Measurements from ENCODE around the gene GYG1. TPM values are rescaled to one million over a fixed set of nuclear protein-coding genes. Genes with fewer than 3 reads are reported as not detected.

Gene GYG1
- polyA plus RNA-seq, 1 donor: 31.7 TPM

DNA sequence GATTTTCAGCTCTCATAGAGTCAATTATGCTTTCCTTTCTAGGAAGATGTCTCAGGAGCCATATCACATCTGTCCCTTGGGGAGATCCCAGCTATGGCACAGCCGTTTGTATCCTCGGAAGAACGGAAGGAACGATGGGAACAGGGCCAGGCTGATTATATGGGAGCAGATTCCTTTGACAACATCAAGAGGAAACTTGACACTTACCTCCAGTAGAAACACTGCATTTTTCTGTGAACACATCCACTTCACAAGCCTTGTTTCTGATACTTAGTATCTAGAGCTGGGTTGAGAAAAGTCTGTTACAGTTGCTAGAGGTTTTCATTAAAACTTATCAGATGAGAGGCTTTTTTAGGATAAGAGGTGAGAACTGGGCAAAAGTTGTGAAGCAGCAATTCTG is 35.4 kb downstream of the GYG1 start:
- DNase-seq: no peak
- no peaks in the 10 kb centered on the region for H3K27me3 ChIP-seq (ENCODE audit: control insufficient read depth, insufficient read depth, low read length)
- H3K36me3 ChIP-seq (ENCODE audit: control insufficient read depth, insufficient read depth, low read length): peaks cover 32% of the 10 kb centered on the region
- no peaks in the 10 kb centered on the region for H3K9me3 ChIP-seq (ENCODE audit: control insufficient read depth, low read depth, low read length)
- H3K27ac ChIP-seq (ENCODE audit: low read length): no peak overlapping the region
- no peaks in the 10 kb centered on the region for H3K4me1 ChIP-seq (ENCODE audit: control insufficient read depth, insufficient read depth, low read length)
- no CpG with 5 or more reads among the region's 4 CpGs for WGBS (ENCODE audit: insufficient coverage, low lambda C conversion rate)
- H3K4me3 ChIP-seq (ENCODE audit: low read length): no peak overlapping the region

DNA sequence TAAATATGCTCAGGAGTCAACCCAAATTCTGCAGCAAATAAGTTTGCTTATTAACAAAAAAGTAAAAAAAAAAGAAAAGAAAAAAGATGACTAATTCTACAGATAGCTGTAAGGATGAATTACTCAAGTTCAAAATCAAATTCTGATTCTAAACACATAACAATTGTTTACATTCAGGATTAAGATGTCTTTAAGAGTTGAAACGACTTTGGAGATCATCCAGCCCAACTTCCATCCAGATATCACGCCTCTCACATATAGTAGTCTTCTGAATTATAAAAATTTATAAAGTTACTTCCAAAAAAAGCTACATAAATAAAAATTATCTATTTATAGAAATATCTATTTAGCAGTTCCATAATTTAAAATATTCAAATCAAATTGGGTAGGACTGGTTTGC is 39.8 kb downstream of the GYG1 start:
- no peaks in the 10 kb centered on the region for H3K4me1 ChIP-seq (ENCODE audit: control insufficient read depth, insufficient read depth, low read length)
- no peak overlapping the region for H3K27ac ChIP-seq (ENCODE audit: low read length)
- H3K4me3 ChIP-seq (ENCODE audit: low read length): no peak overlapping the region
- H3K27me3 ChIP-seq (ENCODE audit: control insufficient read depth, insufficient read depth, low read length): no peaks in the 10 kb centered on the region
- WGBS (ENCODE audit: insufficient coverage, low lambda C conversion rate): no CpG with 5 or more reads among the region's 2 CpGs
- H3K9me3 ChIP-seq (ENCODE audit: control insufficient read depth, low read depth, low read length): no peaks in the 10 kb centered on the region
- H3K36me3 ChIP-seq (ENCODE audit: control insufficient read depth, insufficient read depth, low read length): peaks cover 15% of the 10 kb centered on the region
- no peak for DNase-seq

DNA sequence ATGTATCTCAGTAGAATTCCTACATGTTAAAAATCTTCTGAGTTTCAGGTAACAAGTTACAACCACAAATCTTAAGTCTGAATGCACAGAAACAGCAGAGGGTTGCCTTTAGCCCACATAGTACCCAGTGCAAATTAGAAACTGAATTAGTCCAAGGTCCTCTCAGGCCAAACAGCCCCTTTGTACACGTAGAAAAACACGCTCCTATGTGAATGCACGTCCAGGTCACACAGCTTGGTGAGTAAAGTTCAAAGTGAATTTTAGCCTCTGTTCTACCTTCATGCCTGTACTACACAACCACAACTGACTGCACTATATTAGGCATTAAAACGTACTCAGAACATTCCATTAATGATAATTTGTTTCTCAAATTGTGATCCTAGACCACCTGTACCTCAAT is 46.3 kb downstream of the GYG1 start:
- no peaks in the 10 kb centered on the region for H3K27me3 ChIP-seq (ENCODE audit: control insufficient read depth, insufficient read depth, low read length)
- peak; percentile 26 to 55 for DNase-seq
- no CpG with 5 or more reads among the region's 4 CpGs for WGBS (ENCODE audit: insufficient coverage, low lambda C conversion rate)
- no peak overlapping the region for H3K27ac ChIP-seq (ENCODE audit: low read length)
- peaks cover 13% of the 10 kb centered on the region for H3K36me3 ChIP-seq (ENCODE audit: control insufficient read depth, insufficient read depth, low read length)
- no peaks in the 10 kb centered on the region for H3K4me1 ChIP-seq (ENCODE audit: control insufficient read depth, insufficient read depth, low read length)
- H3K9me3 ChIP-seq (ENCODE audit: control insufficient read depth, low read depth, low read length): no peaks in the 10 kb centered on the region
- H3K4me3 ChIP-seq (ENCODE audit: low read length): no peak overlapping the region

DNA sequence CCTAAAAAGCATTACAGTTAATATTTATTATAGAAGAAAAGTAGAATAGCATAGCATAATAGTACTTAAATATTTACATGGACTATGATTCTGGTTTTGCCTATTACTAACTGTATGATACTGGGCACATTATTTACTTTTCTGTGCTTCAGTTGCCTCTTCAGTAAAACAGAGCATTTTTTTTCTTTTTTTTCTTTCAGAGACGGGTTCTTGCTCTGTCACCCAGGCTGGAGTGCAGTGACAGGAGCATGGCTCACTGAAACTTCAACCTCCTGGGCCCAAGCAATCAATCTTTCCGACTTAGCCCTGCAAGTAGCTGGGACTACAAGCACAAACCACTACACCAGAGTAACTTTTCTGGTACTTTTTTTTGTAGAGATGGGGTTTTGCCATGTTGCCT is 47.0 kb downstream of the GYG1 start:
- H3K4me3 ChIP-seq (ENCODE audit: low read length): no peak overlapping the region
- no peaks in the 10 kb centered on the region for H3K27me3 ChIP-seq (ENCODE audit: control insufficient read depth, insufficient read depth, low read length)
- peaks cover 1% of the 10 kb centered on the region for H3K4me1 ChIP-seq (ENCODE audit: control insufficient read depth, insufficient read depth, low read length)
- peaks cover 13% of the 10 kb centered on the region for H3K36me3 ChIP-seq (ENCODE audit: control insufficient read depth, insufficient read depth, low read length)
- no peak overlapping the region for H3K27ac ChIP-seq (ENCODE audit: low read length)
- no peak for DNase-seq
- 20% methylated on average over 1 of the region's 2 CpGs for WGBS (ENCODE audit: insufficient coverage, low lambda C conversion rate)
- no peaks in the 10 kb centered on the region for H3K9me3 ChIP-seq (ENCODE audit: control insufficient read depth, low read depth, low read length)

DNA sequence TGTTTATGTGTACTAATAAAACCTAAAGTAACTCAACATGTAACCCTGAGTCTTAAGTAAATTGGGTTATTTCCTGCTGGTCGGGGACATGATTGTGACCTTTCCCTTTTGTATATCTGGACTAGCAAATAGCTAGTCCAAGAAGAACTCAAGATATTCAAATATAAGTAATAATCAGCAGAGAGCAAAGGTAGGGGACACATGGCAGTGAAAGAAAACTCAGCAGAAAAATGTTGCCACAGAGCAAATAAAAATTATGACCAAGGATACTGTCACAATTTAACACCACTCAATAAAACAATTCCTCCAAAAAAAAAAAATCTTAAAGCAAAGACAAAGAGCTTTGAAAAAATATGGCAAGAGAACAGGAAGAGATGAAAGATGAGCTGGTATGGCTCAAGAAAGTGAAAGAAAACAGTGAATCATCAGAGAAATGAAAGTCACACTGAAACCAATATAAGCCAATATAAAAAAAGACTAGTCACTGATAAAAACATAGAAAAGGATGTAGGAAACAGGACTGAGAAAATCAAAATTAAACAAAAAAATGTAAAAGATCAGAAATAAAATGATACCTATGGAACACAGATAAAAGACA is 51.5 kb downstream of the GYG1 start:
- Histone ChIP-seq H3K27me3 (ENCODE audit: control insufficient read depth, insufficient read depth, low read length) (no peaks in the 10 kb centered on the region), H3K9me3 (ENCODE audit: control insufficient read depth, low read depth, low read length) (no peaks in the 10 kb centered on the region), H3K4me3 (ENCODE audit: low read length) (no peak overlapping the region), H3K4me1 (ENCODE audit: control insufficient read depth, insufficient read depth, low read length) (peaks cover 5% of the 10 kb centered on the region), H3K27ac (ENCODE audit: low read length) (peak overlapping the region; percentile 33), H3K36me3 (ENCODE audit: control insufficient read depth, insufficient read depth, low read length) (peaks cover 26% of the 10 kb centered on the region)
- DNase-seq: peak; percentile 27 to 79
- no CpG with 5 or more reads among the region's 1 CpG for whole genome bisulfite sequencing (ENCODE audit: insufficient coverage, low lambda C conversion rate)

DNA sequence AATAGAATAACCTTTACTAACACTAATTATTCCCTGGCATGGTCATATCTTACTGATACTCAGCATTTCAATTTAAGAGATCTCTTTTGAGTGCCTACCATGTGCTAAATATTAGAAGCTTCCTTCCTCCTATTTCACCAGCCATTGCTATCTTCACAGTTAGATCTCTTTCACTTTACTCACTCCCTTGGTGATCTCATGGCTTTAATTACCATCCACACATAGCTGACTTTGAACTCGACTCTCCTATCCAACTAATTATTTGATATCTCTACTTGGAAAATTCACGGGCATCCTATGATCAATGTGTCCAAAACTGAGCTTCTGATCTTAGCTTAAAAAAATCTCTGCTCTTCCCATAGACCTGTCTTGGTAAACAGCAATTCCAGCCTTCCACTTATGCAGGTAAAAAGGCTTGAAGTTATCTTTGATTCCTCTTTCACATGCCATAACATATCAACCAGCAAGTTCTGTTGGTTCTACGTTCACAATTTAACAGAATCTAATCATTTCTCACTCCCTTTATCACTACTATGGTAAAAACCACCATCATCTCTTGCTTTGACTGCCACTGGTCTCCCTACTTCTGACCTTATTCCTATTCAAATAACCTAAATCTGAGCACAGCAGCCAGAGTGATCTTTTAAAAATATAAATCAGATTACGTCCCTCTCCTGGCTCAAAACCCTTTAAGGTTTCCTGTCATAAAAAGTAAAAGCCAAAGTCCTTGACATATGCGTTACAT is 53.2 kb downstream of the GYG1 start:
- peak; percentile 34 to 77 for DNase-seq
- H3K36me3 ChIP-seq (ENCODE audit: control insufficient read depth, insufficient read depth, low read length): peaks cover 19% of the 10 kb centered on the region
- peak overlapping the region; percentile 33 for H3K27ac ChIP-seq (ENCODE audit: low read length)

DNA sequence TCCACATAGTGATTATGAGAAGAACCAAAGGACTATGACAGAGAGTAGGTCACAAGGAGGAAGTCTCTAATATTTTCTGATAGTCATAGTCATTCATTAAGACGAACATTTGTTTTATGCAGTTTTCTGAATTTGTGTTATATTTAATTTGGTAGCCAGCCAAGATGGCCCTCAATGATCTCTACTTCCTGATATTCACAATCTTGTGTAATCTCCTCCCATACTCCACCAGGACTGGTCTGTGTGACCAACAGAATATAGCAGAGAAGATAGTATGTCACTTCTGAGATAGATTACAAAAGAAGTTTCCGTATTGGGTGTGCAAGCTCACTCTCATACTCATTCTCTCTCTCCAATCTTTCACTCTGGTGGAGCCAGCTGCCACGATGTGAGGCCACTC is 64.2 kb downstream of the GYG1 start:
- no peaks in the 10 kb centered on the region for H3K9me3 ChIP-seq (ENCODE audit: control insufficient read depth, low read depth, low read length)
- no peak for DNase-seq
- no CpG with 5 or more reads among the region's 3 CpGs for WGBS (ENCODE audit: insufficient coverage, low lambda C conversion rate)
- H3K4me1 ChIP-seq (ENCODE audit: control insufficient read depth, insufficient read depth, low read length): no peaks in the 10 kb centered on the region
- H3K27me3 ChIP-seq (ENCODE audit: control insufficient read depth, insufficient read depth, low read length): no peaks in the 10 kb centered on the region
- no peak overlapping the region for H3K4me3 ChIP-seq (ENCODE audit: low read length)
- no peak overlapping the region for H3K27ac ChIP-seq (ENCODE audit: low read length)
- H3K36me3 ChIP-seq (ENCODE audit: control insufficient read depth, insufficient read depth, low read length): peaks cover 22% of the 10 kb centered on the region

More for the DNA sequence above, 53.2 kb downstream of the GYG1 start:
- H3K9me3 ChIP-seq (ENCODE audit: control insufficient read depth, low read depth, low read length): no peaks in the 10 kb centered on the region
- H3K4me3 ChIP-seq (ENCODE audit: low read length): no peak overlapping the region
- WGBS (ENCODE audit: insufficient coverage, low lambda C conversion rate): 82% methylated on average over 1 of the region's 5 CpGs
- no peaks in the 10 kb centered on the region for H3K27me3 ChIP-seq (ENCODE audit: control insufficient read depth, insufficient read depth, low read length)
- H3K4me1 ChIP-seq (ENCODE audit: control insufficient read depth, insufficient read depth, low read length): peaks cover 5% of the 10 kb centered on the region

DNA sequence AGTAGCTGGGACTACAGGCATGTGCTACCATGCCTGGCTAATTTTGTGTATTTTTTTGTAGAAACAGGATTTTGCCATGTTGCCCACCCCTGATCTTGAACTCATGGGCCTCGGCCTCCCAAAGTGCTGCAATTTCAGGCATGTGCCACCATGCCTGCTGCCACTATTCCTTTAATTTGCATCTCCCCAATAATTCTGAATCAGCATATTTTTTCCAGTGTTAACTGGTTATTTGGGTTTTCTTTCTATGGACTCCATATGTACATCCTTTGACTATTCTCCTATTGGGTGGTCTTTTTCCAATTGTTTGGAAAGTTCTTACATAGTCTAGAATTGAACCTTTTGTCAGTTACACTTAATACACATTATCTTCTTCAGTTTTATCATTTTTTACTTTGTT is 66.9 kb downstream of the GYG1 start:
- WGBS (ENCODE audit: insufficient coverage, low lambda C conversion rate): no CpG with 5 or more reads among the region's 1 CpG
- Histone ChIP-seq H3K27me3 (ENCODE audit: control insufficient read depth, insufficient read depth, low read length) (no peaks in the 10 kb centered on the region), H3K36me3 (ENCODE audit: control insufficient read depth, insufficient read depth, low read length) (peaks cover 30% of the 10 kb centered on the region), H3K4me1 (ENCODE audit: control insufficient read depth, insufficient read depth, low read length) (no peaks in the 10 kb centered on the region), H3K4me3 (ENCODE audit: low read length) (no peak overlapping the region), H3K27ac (ENCODE audit: low read length) (no peak overlapping the region), H3K9me3 (ENCODE audit: control insufficient read depth, low read depth, low read length) (no peaks in the 10 kb centered on the region)
- DNase-seq: no peak

DNA sequence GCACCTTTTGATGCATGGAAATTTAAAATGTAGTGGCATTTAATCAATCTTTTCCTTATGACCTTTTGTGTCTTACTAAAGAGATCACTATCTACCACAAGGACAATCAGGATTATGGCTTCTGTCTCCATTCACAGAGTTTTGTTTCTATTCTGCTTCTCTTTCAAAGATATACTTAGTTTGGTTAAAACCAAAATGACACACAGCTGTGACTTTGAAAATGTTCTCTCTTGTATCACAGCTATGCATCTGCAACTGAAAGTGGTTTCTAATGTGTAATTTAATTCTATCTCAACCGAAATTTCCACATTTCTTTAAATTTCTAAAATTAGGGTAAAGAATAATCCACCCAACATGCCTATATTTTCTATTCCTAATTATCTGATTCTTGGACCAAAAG is 67.3 kb downstream of the GYG1 start:
- Histone ChIP-seq H3K27me3 (ENCODE audit: control insufficient read depth, insufficient read depth, low read length) (no peaks in the 10 kb centered on the region), H3K9me3 (ENCODE audit: control insufficient read depth, low read depth, low read length) (no peaks in the 10 kb centered on the region), H3K36me3 (ENCODE audit: control insufficient read depth, insufficient read depth, low read length) (peaks cover 30% of the 10 kb centered on the region), H3K27ac (ENCODE audit: low read length) (no peak overlapping the region), H3K4me1 (ENCODE audit: control insufficient read depth, insufficient read depth, low read length) (no peaks in the 10 kb centered on the region), H3K4me3 (ENCODE audit: low read length) (no peak overlapping the region)
- no CpG with 5 or more reads among the region's 1 CpG for WGBS (ENCODE audit: insufficient coverage, low lambda C conversion rate)
- DNase-seq: no peak

DNA sequence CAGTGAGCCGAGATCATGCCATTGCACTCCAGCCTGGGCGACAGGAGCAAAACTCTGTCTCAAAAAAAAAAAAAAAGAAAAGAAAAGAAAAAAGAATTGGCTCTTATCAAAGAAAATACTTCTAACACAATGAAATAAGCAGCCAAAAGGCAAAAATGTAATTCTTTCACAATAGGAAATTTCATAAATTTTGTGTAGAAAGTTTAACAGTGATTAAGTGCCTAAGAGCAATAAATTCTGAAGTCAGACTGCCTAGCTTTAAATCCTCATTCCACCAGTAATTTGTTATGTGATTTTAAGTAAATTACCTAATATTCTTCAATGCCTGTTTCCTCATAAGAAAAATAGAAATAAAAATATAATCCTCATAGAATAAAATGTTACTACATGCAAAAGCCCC is 70.4 kb downstream of the GYG1 start:
- WGBS (ENCODE audit: insufficient coverage, low lambda C conversion rate): no CpG with 5 or more reads among the region's 2 CpGs
- Histone ChIP-seq H3K27me3 (ENCODE audit: control insufficient read depth, insufficient read depth, low read length) (no peaks in the 10 kb centered on the region), H3K4me3 (ENCODE audit: low read length) (no peak overlapping the region), H3K4me1 (ENCODE audit: control insufficient read depth, insufficient read depth, low read length) (no peaks in the 10 kb centered on the region), H3K36me3 (ENCODE audit: control insufficient read depth, insufficient read depth, low read length) (peaks cover 22% of the 10 kb centered on the region), H3K27ac (ENCODE audit: low read length) (no peak overlapping the region), H3K9me3 (ENCODE audit: control insufficient read depth, low read depth, low read length) (no peaks in the 10 kb centered on the region)
- no peak for DNase-seq

DNA sequence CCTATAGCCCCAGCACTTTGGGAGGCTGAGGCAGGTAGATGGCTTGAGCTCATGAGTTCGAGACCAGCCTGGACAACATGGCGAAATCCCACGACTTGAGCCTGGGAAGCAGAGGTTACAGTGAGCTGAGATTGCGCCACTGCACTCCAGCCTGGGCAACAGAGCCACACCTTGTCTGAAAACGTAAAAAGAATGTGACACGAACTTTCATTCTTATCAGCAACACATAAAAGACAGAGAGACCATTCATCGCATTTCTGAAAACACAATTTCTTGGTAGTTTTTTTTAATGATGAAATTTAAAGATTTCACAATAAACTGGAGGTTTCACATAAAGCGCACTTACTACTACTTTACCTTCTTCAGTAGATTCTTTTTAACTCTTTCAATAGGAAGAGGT is 76.5 kb downstream of the GYG1 start:
- Histone ChIP-seq H3K4me3 (ENCODE audit: low read length) (no peak overlapping the region), H3K27me3 (ENCODE audit: control insufficient read depth, insufficient read depth, low read length) (no peaks in the 10 kb centered on the region), H3K9me3 (ENCODE audit: control insufficient read depth, low read depth, low read length) (no peaks in the 10 kb centered on the region), H3K36me3 (ENCODE audit: control insufficient read depth, insufficient read depth, low read length) (peaks cover 22% of the 10 kb centered on the region), H3K27ac (ENCODE audit: low read length) (no peak overlapping the region), H3K4me1 (ENCODE audit: control insufficient read depth, insufficient read depth, low read length) (no peaks in the 10 kb centered on the region)
- WGBS (ENCODE audit: insufficient coverage, low lambda C conversion rate): 43% methylated on average over 4 of the region's 8 CpGs
- DNase-seq: peak in 1 of 2 donors; percentile 12
